NCI-H1417 (cell line): ENCODE measurements around the gene TBL1X.
"Not testable (repeated sequence)": the region's sequence is repeated elsewhere in the genome, so short reads cannot be mapped to it uniquely, and the experiment has no call there.

Experiments
- DNase-seq, 3 experiments: peaks; one replicate each; lab custom pipeline; 2025; lab: John Stamatoyannopoulos, UW

TBL1X gene

GRCh38 chrX:9464435-9465371 lies at the start of gene TBL1X:
TBL1X (plus strand) TSS chrX:9465058; CDS start chrX:9653587, 188,529 bp downstream.
- peak; percentile 19 to 80 (median 70) for DNase-seq

DNA sequence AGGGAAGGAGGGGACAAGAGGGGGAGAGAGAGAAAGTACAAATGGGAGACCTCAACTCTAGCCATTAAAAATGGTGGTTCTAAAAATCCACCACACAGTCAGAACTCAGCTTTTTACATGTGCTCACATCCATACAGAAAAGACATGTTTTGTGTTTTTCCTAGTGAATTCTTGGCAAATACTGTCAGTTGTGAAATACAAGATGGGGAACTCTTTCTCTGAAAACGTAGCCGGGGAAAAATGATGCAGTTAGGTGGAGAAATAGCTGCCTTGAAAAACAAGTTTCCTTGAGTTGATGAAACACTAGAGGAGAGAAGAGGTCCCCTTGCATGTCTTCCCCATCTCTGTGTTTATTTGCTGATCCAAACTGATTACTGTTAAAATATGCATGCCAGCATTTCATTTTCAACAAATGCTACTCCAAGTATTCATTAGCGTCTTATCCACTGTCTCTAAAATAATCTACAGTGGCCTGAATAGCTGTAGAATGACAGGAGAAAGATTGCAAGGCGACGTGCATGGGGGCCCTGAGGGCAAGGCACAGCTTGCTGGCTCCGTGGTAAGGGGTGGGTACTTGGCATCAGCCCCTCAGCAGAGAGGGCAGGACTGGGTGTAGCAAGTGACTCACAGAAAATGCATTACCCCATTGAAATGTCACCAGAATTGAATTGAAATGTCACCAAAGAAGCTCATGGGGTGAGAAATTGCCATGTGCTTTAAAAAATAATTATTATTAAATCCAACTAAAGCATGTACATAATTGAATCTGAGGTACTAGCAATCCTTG lies 48.1 kb upstream of the TBL1X start:
- no peak for DNase-seq

GRCh38 chrX:9418262-9418661 lies 46.6 kb upstream of the TBL1X start:
- DNase-seq, result no peak

GRCh38 chrX:9420275-9421265 lies 44.3 kb upstream of the TBL1X start:
- DNase-seq, result peak in 2 of 3 experiments; percentile 33 to 65

GRCh38 chrX:9429767-9430166 lies 35.1 kb upstream of the TBL1X start:
- peak in 2 of 3 experiments; percentile 19 to 84 for DNase-seq

DNA sequence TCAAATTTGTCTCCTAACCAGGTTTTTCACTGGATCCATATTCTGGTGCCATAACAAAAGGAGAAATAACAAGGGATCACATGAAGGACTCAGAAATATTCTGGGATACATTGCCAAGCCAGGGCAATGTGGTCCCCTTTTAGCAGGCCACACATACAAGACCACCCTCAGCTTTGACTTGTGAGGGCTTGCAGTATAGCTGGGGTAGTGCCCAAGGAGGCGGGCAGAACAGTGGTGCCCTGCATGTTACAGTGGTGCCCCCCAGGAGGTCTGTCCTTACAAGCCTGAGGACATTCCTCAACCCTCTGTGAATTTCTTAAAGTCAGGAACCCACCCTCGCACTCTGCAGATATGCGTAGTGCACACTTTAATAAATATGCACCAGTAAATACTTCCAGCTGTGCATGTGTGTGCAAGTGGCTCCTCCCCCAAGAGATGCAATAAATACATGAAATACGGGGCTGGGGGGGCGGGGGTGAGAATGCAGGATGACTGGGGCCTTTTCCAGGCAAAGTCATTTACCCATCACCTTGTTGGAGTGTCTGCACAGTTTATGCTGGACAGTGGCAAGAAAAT lies 34.4 kb upstream of the TBL1X start:
- DNase-seq, result no peak

DNA sequence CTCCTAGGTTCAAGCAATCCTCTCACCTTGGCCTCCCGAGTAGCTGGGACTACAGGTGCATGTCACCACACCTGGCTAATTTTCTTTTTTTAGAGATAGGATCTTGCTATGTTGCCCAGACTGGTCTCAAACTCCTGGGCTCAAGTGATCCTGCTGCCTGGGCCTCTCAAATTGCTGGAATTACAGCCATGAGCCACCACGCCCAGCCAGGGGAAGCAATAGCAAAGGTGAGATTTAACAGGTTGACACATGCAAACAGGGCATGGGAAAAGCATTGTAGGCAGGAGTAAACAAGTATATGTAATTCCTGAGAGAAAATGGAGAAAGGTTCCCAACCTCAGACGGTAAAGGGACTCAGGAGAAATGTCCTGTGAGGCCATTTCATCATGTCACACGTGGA lies 33.6 kb upstream of the TBL1X start:
- no peak for DNase-seq

- DNase-seq, result no peak
These were observed 31.3 kb upstream of the TBL1X start for GRCh38 chrX:9433596-9433995.

GRCh38 chrX:9434051-9434550 lies 30.8 kb upstream of the TBL1X start:
- no peak for DNase-seq

- DNase-seq, result not testable (repeated sequence)
These were observed 29.8 kb upstream of the TBL1X start for GRCh38 chrX:9435086-9435485.

DNA sequence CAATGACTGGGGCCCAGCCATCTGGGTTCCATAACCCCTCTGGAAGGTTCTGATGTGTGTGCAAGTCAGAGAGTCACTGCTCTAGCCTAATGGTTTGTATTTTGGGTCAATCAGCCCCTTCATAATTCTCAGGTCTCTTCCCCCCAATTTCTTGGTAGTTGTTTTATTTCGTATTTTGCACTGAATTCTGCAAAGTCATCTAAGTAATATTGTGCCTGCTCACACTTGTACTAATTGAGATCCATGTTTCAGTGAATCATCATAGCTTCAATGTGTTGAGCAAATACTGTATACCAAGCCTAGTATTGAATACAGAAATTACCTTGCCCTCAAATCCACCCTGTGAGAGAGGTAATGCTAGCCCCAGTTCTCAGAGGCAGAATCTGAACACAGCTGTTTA lies 28.0 kb upstream of the TBL1X start:
- no peak for DNase-seq

- no peak for DNase-seq
These were observed 25.8 kb upstream of the TBL1X start for GRCh38 chrX:9438933-9439494.

DNA sequence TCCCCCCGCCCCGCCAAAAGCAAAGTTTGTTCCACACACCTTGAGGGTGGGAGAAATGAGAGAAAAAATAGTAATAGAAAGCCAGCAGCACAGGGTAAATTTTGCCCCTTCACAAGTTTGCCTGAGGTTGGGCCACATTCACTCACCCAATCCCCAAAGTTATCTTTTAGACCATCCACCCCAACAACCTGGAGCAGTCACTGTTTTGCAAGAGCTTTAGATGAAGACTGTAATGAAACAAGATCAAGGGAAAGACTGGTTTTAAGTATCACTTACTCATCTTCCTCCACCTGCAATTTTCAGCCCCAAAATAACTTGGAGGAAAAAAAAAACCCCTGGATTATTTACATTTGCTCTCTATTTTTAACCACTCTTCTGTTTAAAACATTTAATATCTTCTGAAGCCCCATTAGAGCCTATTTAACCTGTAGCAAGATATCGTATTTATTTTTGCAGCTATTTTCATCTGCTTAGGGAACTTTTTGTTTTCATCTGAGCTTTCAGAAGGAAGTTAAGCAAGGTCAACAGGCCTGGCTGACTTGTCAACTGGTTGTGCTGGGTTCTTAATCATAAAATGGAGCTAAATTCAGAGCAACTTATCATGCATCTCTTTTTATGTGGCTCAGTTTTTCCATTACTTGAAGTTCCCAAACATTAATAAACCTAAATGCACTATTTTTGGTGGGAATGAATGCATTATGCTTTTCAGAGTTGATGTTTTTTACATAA lies 24.6 kb upstream of the TBL1X start:
- no peak for DNase-seq

GRCh38 chrX:9442056-9442455 lies 22.8 kb upstream of the TBL1X start:
- no peak for DNase-seq

DNA sequence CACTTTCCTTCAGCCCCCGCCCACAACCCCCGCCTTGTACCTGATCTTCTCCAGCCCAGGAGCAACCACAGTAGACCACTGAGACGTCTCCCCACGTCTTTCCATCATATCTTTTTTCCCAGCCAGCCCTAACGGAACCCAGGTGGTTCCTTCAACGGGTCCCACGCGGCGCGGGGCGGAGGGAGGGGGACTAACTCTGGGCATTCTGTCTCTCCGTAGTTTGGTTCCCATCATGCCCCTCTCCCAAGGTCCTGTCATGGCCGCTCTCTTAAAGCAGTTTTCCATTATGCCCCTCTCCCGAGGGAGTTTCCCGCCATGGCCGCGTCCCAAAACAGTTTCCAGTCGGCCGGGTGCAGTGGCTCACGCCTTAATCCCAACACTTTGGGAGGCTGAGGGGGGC lies 21.5 kb upstream of the TBL1X start:
- DNase-seq, result no peak

GRCh38 chrX:9447906-9448305 lies 17.0 kb upstream of the TBL1X start:
- DNase-seq, result no peak

- no peak for DNase-seq
These were observed 8.4 kb upstream of the TBL1X start for GRCh38 chrX:9456250-9457074.

DNA sequence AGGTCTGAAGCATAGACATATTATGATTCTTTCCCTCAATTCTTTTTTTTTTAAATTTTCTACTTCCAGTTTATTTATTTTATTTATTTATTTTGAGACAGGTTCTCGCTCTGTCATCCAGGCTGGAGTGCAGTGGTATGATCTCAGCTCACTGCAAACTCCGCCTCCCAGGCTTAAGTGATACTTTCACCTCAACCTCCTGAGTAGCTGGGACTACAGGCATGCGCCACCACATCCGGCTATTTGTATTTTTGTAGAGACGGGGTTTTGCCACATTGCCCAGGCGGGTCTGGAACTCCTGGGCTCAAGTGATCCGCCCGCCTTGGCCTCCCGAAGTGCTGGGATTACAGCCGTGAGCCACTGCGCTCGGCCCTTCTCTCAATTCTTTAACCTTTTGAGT lies 6.8 kb upstream of the TBL1X start:
- not testable (repeated sequence) for DNase-seq

DNA sequence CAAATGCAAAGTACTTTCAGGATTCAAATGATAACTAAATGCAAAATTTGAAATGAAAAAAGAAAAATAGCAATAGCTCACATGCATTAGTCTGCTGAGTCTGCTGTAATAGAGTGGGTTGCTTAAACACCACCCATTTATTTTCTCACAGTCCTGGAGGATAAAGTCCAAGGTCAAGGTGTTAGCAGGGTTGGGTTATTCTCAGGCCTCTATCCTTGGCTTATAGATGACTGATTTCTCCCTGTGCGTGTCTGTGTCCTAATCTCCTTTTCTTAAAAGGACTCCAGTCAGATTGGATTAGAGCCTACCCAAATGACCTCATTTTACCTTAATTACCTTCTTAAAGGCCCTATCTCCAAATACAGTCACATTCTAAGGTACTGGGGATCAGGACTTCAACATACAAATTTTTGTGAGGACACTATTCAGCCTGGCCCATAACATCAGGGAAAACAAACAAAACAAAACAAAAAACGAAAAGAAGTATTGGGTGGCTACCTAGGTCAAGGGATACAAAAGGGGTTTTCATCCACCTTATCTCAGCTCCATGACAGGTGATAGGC lies 6.3 kb upstream of the TBL1X start:
- DNase-seq, result no peak
